GM18508 (cell line): ENCODE data around the gene RPS16.

Source experiments
- ATAC-seq: cut with Tn5 transposase; IDR thresholded peaks from one replicate; pipeline ENCODE4 v1.9.1; 2021; ENCODE audit warnings: moderate number of reproducible peaks; ENCODE audit not compliant: insufficient read depth, unreplicated experiment

Gene RPS16

GRCh38 chr19:39408392-39409207, 27.1 kb downstream of the RPS16 start:
- ATAC-seq: no peak

- ATAC-seq: no peak
These were observed 27.9 kb downstream of the RPS16 start for GRCh38 chr19:39407660-39408391.

GRCh38 chr19:39407410-39407659, 28.4 kb downstream of the RPS16 start:
- ATAC-seq: no peak

- no peak for ATAC-seq
These were observed 28.9 kb downstream of the RPS16 start, which contains the start of gene ZFP36 for GRCh38 chr19:39406656-39407409. TSS of gene ZFP36 (plus strand) at chr19:39406847. CDS start at chr19:39406905, 58 bp downstream.

- no peak for ATAC-seq
These were observed 29.6 kb downstream of the RPS16 start for GRCh38 chr19:39405958-39406655.

GRCh38 chr19:39405261-39405957, 30.3 kb downstream of the RPS16 start:
- ATAC-seq: no peak

GRCh38 chr19:39403331-39404312, 32.1 kb downstream of the RPS16 start:
- no peak for ATAC-seq

GRCh38 chr19:39402346-39403300, 33.1 kb downstream of the RPS16 start:
- no peak for ATAC-seq

GRCh38 chr19:39401549-39402345, 34.0 kb downstream of the RPS16 start:
- no peak for ATAC-seq

GRCh38 chr19:39401070-39401548, 34.6 kb downstream of the RPS16 start:
- ATAC-seq: no peak

- ATAC-seq: no peak
These were observed 35.7 kb downstream of the RPS16 start for GRCh38 chr19:39400061-39400460.

- ATAC-seq: no peak
These were observed 36.1 kb downstream of the RPS16 start for GRCh38 chr19:39399668-39400050.

GRCh38 chr19:39398297-39398864, 37.4 kb downstream of the RPS16 start:
- ATAC-seq: no peak

- ATAC-seq: no peak
These were observed 38.1 kb downstream of the RPS16 start for GRCh38 chr19:39397360-39398296.

- ATAC-seq: peak; percentile 78
These were observed 44.9 kb downstream of the RPS16 start, which contains the start of the genes MED29 and PAF1 for GRCh38 chr19:39390751-39391437. TSS of gene MED29 (plus strand) at chr19:39391378. CDS start at chr19:39391423, 45 bp downstream. TSS of gene PAF1 (minus strand) at chr19:39391106. CDS start at chr19:39390864, 242 bp downstream.
